Activated naive CD8-positive, alpha-beta T cell treated with anti-CD3 and anti-CD28 coated beads, Interleukin-2, amount 50 U/mL, for 24 hours (primary cell): Measurements from ENCODE around the gene BARX2.

Experiments
- ATAC-seq: fragments of 150-1000 bp; cut with Tn5 transposase; one replicate; pipeline ENCODE4 v1.10.0; 2021
- DNase-seq: peaks from one replicate; pipeline ENCODE4 v3.0.0; 2021
- H3K27ac Mint-ChIP-seq: one replicate; pipeline ENCODE4 v1.8.0; 2021; ENCODE audit warnings: mild to moderate bottlenecking, mixed read lengths
- H3K27me3 Mint-ChIP-seq: one replicate; pipeline ENCODE4 v1.8.0; 2021; ENCODE audit warnings: mixed read lengths
- H3K36me3 Mint-ChIP-seq: one replicate; pipeline ENCODE4 v1.8.0; 2021; ENCODE audit warnings: low read depth, mixed read lengths
- H3K4me1 Mint-ChIP-seq: one replicate; pipeline ENCODE4 v1.8.0; 2021; ENCODE audit warnings: mixed read lengths
- H3K4me3 Mint-ChIP-seq: one replicate; pipeline ENCODE4 v1.8.0; 2021; ENCODE audit warnings: mild to moderate bottlenecking, moderate library complexity, mixed read lengths
- H3K9me3 Mint-ChIP-seq: one replicate; pipeline ENCODE4 v1.8.0; 2021; ENCODE audit warnings: mixed read lengths

Gene BARX2

GRCh38 chr11:129455101-129455500 lies 79.5 kb downstream of the BARX2 start:
- DNase-seq (no peak), ATAC-seq (no peak)
- Mint-ChIP-seq H3K4me1 (no peaks in the 10 kb centered on the region), H3K9me3 (no peaks in the 10 kb centered on the region), H3K27me3 (no peaks in the 10 kb centered on the region), H3K4me3 (no peak overlapping the region), H3K36me3 (no peaks in the 10 kb centered on the region), H3K27ac (no peak overlapping the region)

- Mint-ChIP-seq H3K27ac (no peak overlapping the region), H3K4me3 (no peak overlapping the region), H3K27me3 (no peaks in the 10 kb centered on the region), H3K9me3 (no peaks in the 10 kb centered on the region), H3K36me3 (no peaks in the 10 kb centered on the region), H3K4me1 (no peaks in the 10 kb centered on the region)
- ATAC-seq, result no peak
- no peak for DNase-seq
Observed at GRCh38 chr11:129455756-129456655, 80.4 kb downstream of the BARX2 start.

GRCh38 chr11:129457321-129457720 lies 81.7 kb downstream of the BARX2 start:
- Mint-ChIP-seq H3K36me3 (no peaks in the 10 kb centered on the region), H3K9me3 (no peaks in the 10 kb centered on the region), H3K4me3 (no peak overlapping the region), H3K27me3 (no peaks in the 10 kb centered on the region), H3K27ac (no peak overlapping the region), H3K4me1 (no peaks in the 10 kb centered on the region)
- no peak for ATAC-seq
- DNase-seq, result no peak

- H3K4me1 Mint-ChIP-seq, result no peaks in the 10 kb centered on the region
- no peak for ATAC-seq
- no peaks in the 10 kb centered on the region for H3K36me3 Mint-ChIP-seq
- no peaks in the 10 kb centered on the region for H3K27me3 Mint-ChIP-seq
- H3K27ac Mint-ChIP-seq, result no peak overlapping the region
- H3K9me3 Mint-ChIP-seq, result no peaks in the 10 kb centered on the region
- no peak overlapping the region for H3K4me3 Mint-ChIP-seq
- DNase-seq, result no peak
Observed at GRCh38 chr11:129458278-129458677, 82.6 kb downstream of the BARX2 start.

GRCh38 chr11:129458756-129459535 lies 83.3 kb downstream of the BARX2 start:
- Mint-ChIP-seq H3K36me3 (no peaks in the 10 kb centered on the region), H3K4me3 (no peak overlapping the region), H3K4me1 (no peaks in the 10 kb centered on the region), H3K27me3 (peaks cover 1% of the 10 kb centered on the region), H3K27ac (no peak overlapping the region), H3K9me3 (no peaks in the 10 kb centered on the region)
- DNase-seq (no peak), ATAC-seq (no peak)

- peaks cover 2% of the 10 kb centered on the region for H3K27me3 Mint-ChIP-seq
- no peaks in the 10 kb centered on the region for H3K9me3 Mint-ChIP-seq
- no peak for ATAC-seq
- H3K4me1 Mint-ChIP-seq, result no peaks in the 10 kb centered on the region
- no peaks in the 10 kb centered on the region for H3K36me3 Mint-ChIP-seq
- no peak overlapping the region for H3K27ac Mint-ChIP-seq
- H3K4me3 Mint-ChIP-seq, result no peak overlapping the region
- DNase-seq, result no peak
Observed at GRCh38 chr11:129460714-129461113, 85.1 kb downstream of the BARX2 start.

GRCh38 chr11:129484068-129484467 lies 108.4 kb downstream of the BARX2 start:
- Mint-ChIP-seq H3K4me3 (no peak overlapping the region), H3K9me3 (peaks cover 5% of the 10 kb centered on the region), H3K27me3 (peaks cover 4% of the 10 kb centered on the region), H3K4me1 (no peaks in the 10 kb centered on the region), H3K36me3 (no peaks in the 10 kb centered on the region), H3K27ac (no peak overlapping the region)
- ATAC-seq (no peak), DNase-seq (no peak)

GRCh38 chr11:129489249-129489648 lies 113.6 kb downstream of the BARX2 start:
- Mint-ChIP-seq H3K4me1 (no peaks in the 10 kb centered on the region), H3K9me3 (peaks cover 5% of the 10 kb centered on the region), H3K4me3 (no peak overlapping the region), H3K27me3 (peaks cover 8% of the 10 kb centered on the region), H3K36me3 (no peaks in the 10 kb centered on the region), H3K27ac (no peak overlapping the region)
- DNase-seq, result no peak
- ATAC-seq, result no peak

- Mint-ChIP-seq H3K9me3 (peaks cover 5% of the 10 kb centered on the region), H3K36me3 (no peaks in the 10 kb centered on the region), H3K27me3 (peaks cover 8% of the 10 kb centered on the region), H3K4me1 (no peaks in the 10 kb centered on the region), H3K27ac (no peak overlapping the region), H3K4me3 (no peak overlapping the region)
- ATAC-seq (no peak), DNase-seq (no peak)
Observed at GRCh38 chr11:129490004-129490403, 114.4 kb downstream of the BARX2 start.

- Mint-ChIP-seq H3K4me1 (no peaks in the 10 kb centered on the region), H3K4me3 (no peak overlapping the region), H3K27ac (no peak overlapping the region), H3K27me3 (peaks cover 8% of the 10 kb centered on the region), H3K9me3 (no peaks in the 10 kb centered on the region), H3K36me3 (no peaks in the 10 kb centered on the region)
- no peak for DNase-seq
- no peak for ATAC-seq
Observed at GRCh38 chr11:129493746-129494145, 118.1 kb downstream of the BARX2 start.
